HepG2 (cell line): ENCODE results near the gene CDR2L. TPM values are rescaled to one million over a fixed set of nuclear protein-coding genes. Genes with fewer than 3 reads are reported as not detected.

Experiments used
- AHR ChIP-seq: IDR thresholded peaks from 2 replicates; pipeline ENCODE4 v1.6.1; 2018; ENCODE audit warnings: missing genetic modification reagents, missing compliant biosample characterization
- ERF ChIP-seq: IDR thresholded peaks from 2 replicates; pipeline ENCODE4 v1.6.1; 2018; ENCODE audit warnings: missing biosample characterization, missing genetic modification reagents
- FOXM1 ChIP-seq: sonication (generic); formaldehyde crosslinking; IDR thresholded peaks from 2 replicates; pipeline ENCODE4 v1.5.0; 2020; ENCODE audit warnings: missing genetic modification reagents
- GATAD2A ChIP-seq: IDR thresholded peaks from 2 replicates; pipeline ENCODE4 v1.6.1; 2016
- HDAC2 ChIP-seq: sonication (generic); formaldehyde crosslinking; IDR thresholded peaks from 2 replicates; pipeline ENCODE4 v1.4.0; 2020; ENCODE audit warnings: missing genetic modification reagents
- HINFP ChIP-seq: sonication (generic); formaldehyde crosslinking; IDR thresholded peaks from 2 replicates; pipeline ENCODE4 v1.4.0; 2020; ENCODE audit warnings: low read depth, mild to moderate bottlenecking, missing genetic modification reagents
- KLF16 ChIP-seq, 2 experiments: sonication (generic) in 1 of 2; formaldehyde crosslinking in 1 of 2; IDR thresholded peaks; 2 replicates each; pipeline versions ENCODE4 v1.6.1 to v1.8.0; 2016 to 2023; ENCODE audit warnings: missing genetic modification reagents in 2 of 2, missing compliant biosample characterization in 1 of 2
- SMAD3 ChIP-seq: sonication (generic); formaldehyde crosslinking; IDR thresholded peaks from 2 replicates; pipeline ENCODE4 v1.4.0; 2020; ENCODE audit warnings: missing genetic modification reagents
- SP1 ChIP-seq, 2 experiments: fragments of 450-650 bp in 1 of 2; sonication (generic) in 1 of 2; formaldehyde crosslinking in 1 of 2; IDR thresholded peaks; 2 replicates each; pipeline versions ENCODE4 v1.4.0 to v1.6.1; 2016 to 2020; ENCODE audit warnings: missing genetic modification reagents in 1 of 2
- SRSF1 ChIP-seq: fragments of 200-400 bp; formaldehyde crosslinking; optimal IDR thresholded peaks from 2 replicates; pipeline ENCODE3; 2017; ENCODE audit warnings: mild to moderate bottlenecking, low read depth, low read length, moderate library complexity
- TCF7L2 ChIP-seq: IDR thresholded peaks from 2 replicates; pipeline ENCODE4 v1.6.1; 2011; ENCODE audit warnings: mild to moderate bottlenecking, low read depth, low read length, moderate library complexity
- XRCC5 ChIP-seq: fragments of 200-400 bp; formaldehyde crosslinking; optimal IDR thresholded peaks from 2 replicates; pipeline ENCODE3; 2017; ENCODE audit warnings: mild to moderate bottlenecking, low read length
- ZBTB26 ChIP-seq: IDR thresholded peaks from 2 replicates; pipeline ENCODE4 v1.6.1; 2016; ENCODE audit warnings: missing compliant biosample characterization, missing genetic modification reagents, borderline replicate concordance
- ZFP90 ChIP-seq: sonication (generic); formaldehyde crosslinking; IDR thresholded peaks from 2 replicates; pipeline ENCODE4 v1.8.0; 2022; ENCODE audit warnings: missing genetic modification reagents, mild to moderate bottlenecking, inconsistent platforms, borderline replicate concordance
- ZGPAT ChIP-seq: IDR thresholded peaks from 2 replicates; pipeline ENCODE4 v1.6.1; 2016; ENCODE audit warnings: mild to moderate bottlenecking
- ZNF18 ChIP-seq: sonication (generic); formaldehyde crosslinking; IDR thresholded peaks from 2 replicates; pipeline ENCODE4 v1.8.0; 2022; ENCODE audit warnings: mild to moderate bottlenecking, missing genetic modification reagents; ENCODE audit not compliant: insufficient replicate concordance
- ZNF263 ChIP-seq: sonication (generic); formaldehyde crosslinking; IDR thresholded peaks from 2 replicates; pipeline ENCODE4 v1.4.0; 2020; ENCODE audit warnings: missing genetic modification reagents
- ZNF33B ChIP-seq: sonication (generic); formaldehyde crosslinking; IDR thresholded peaks from 2 replicates; pipeline ENCODE4 v1.5.1; 2020; ENCODE audit warnings: mild to moderate bottlenecking, missing genetic modification reagents
- ZNF512 ChIP-seq: sonication (generic); formaldehyde crosslinking; IDR thresholded peaks from 2 replicates; pipeline ENCODE4 v1.4.0; 2020; ENCODE audit warnings: mild to moderate bottlenecking, missing genetic modification reagents
- polyA plus RNA-seq, 8 experiments: library from polyadenylated mRNA; depleted of rRNA in 3 of 8; stranded (reverse) in 7 of 8; unstranded in 1 of 8; fragments of >200 nt; fragmentation: Illumina TruSeq in 4 of 8; extraction: Trizol in 4 of 8; gene quantifications; 2 replicates each; pipeline versions ENCODE4 v1.2.1 to v1.2.3, GENCODE V29; 2011 to 2016; ENCODE audit warnings: low read depth in 4 of 8, missing spikeins in 1 of 8, mixed read lengths in 1 of 8; ENCODE audit not compliant: insufficient read depth in 1 of 8
- total RNA-seq, 5 experiments: library from RNA; depleted of rRNA; stranded (reverse); fragments of >200 nt; fragmentation: Illumina TruSeq; extraction: Trizol; gene quantifications; 2 replicates each; pipeline ENCODE4 v1.2.3, GENCODE V29; 2016; ENCODE audit warnings: low read depth in 1 of 5

The CDR2L gene
- total and polyA plus RNA-seq, 2 of the 13 experiments (the other 11 are each of a cell fraction or from before 2014, with no cell fraction given), result 1.9 to 2.1 TPM

GRCh38 chr17:74957935-74958740 lies 29.3 kb upstream of the CDR2L start (continued):
- TF ChIP-seq ZGPAT (CRISPR knock-in tag), result no peak
- no peak for TF ChIP-seq TCF7L2
- TF ChIP-seq ZNF263 (CRISPR knock-in tag), result no peak
- no peak for TF ChIP-seq ZFP90 (CRISPR knock-in tag)
- TF ChIP-seq ZNF33B (CRISPR knock-in tag), result no peak
- no peak for TF ChIP-seq FOXM1
- TF ChIP-seq SMAD3 (CRISPR knock-in tag), result peak; percentile 26; the same call in 1 of the 2 replicates
- TF ChIP-seq HINFP, result 0 out of 2 replicates have a peak, but pooled peaks have one; percentile 25
- TF ChIP-seq ZBTB26 (CRISPR knock-in tag), result 0 out of 2 replicates have a peak, but pooled peaks have one; percentile 22
- no peak for TF ChIP-seq ZNF18 (CRISPR knock-in tag)
- no peak for TF ChIP-seq SRSF1
- no peak for TF ChIP-seq ZNF512 (CRISPR knock-in tag)
- TF ChIP-seq XRCC5, result peak; percentile 84
- no peak for TF ChIP-seq AHR (CRISPR knock-in tag)
- TF ChIP-seq GATAD2A (CRISPR knock-in tag), result 0 out of 2 replicates have a peak, but pooled peaks have one; percentile 14
- TF ChIP-seq SP1 (IDR thresholded peaks at IDR 0.05), result no peak
- TF ChIP-seq SP1 (CRISPR knock-in tag; IDR thresholded peaks at IDR 0.05), result peak; percentile 14; the same call in 1 of the 2 replicates
- 0 out of 4 replicates have a peak, but pooled peaks of 1 of the 2 experiments have one; percentile 44 for TF ChIP-seq KLF16 (CRISPR knock-in tag; IDR thresholded peaks at IDR 0.05)
- 0 out of 2 replicates have a peak, but pooled peaks have one; percentile 46 for TF ChIP-seq HDAC2 (CRISPR knock-in tag)
- 0 out of 2 replicates have a peak, but pooled peaks have one; percentile 62 for TF ChIP-seq ERF (CRISPR knock-in tag)
